Stomach (tissue), 4 donors: ENCODE measurements around the gene RNF213.

Experiments used
- CTCF ChIP-seq, 7 experiments: fragments of 450-650 bp in 4 of 7; fragments of 200-600 bp in 3 of 7; sonication (generic) in 3 of 7; IDR thresholded peaks; one replicate each; pipeline ENCODE4 v1.5.1; 2016 to 2019; ENCODE audit warnings: antibody characterized with exemption in 7 of 7, control low read depth in 2 of 7, mild to moderate bottlenecking in 1 of 7
- EP300 ChIP-seq: sonication (generic); formaldehyde crosslinking; IDR thresholded peaks from one replicate; pipeline ENCODE4 v1.6.1; 2017; ENCODE audit warnings: antibody characterized with exemption
- POLR2A ChIP-seq, 4 donors: fragments of 450-650 bp; IDR thresholded peaks; one replicate each; pipeline ENCODE4 v1.6.1; 2016; ENCODE audit warnings: antibody characterized with exemption in 4 of 4, control low read depth in 2 of 4, mild to moderate bottlenecking in 1 of 4, moderate library complexity in 1 of 4

DNA sequence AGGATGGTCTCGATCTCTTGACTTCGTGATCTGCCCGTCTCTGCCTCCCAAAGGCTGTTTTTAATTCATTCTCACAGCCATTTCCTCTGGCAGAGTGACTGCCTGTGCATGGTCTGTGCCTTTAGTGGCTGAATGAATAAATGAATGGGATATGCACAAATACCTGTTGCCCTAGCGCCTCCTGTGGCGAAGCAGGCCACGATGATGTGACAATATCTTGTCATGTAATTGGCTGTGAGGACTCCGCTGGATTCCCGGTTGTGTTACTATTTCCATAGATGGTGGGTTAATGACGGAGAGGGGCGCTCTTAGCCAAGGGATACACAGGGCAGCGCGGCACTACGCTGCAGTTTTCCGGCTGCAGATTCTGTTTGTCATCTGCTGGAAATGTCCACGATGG lies 127.5 kb downstream of the RNF213 start:
- TF ChIP-seq CTCF (IDR thresholded peaks at IDR 0.05) (no peak), POLR2A (IDR thresholded peaks at IDR 0.05) (no peak), EP300 (no peak)
